Activated CD4-positive, alpha-beta memory T cell treated with anti-CD3 and anti-CD28 coated beads, Interleukin-2, amount 10 ng/mL, durations not matched to agents 7 days and 5 days (primary cell): ENCODE measurements around the gene PLA2G4E. TPM values are rescaled to one million over a fixed set of nuclear protein-coding genes. Genes with fewer than 3 reads are reported as not detected.
A peak's percentile ranks its signal among the peaks of the same experiment; 100 is the strongest.

Source experiments
- CTCF ChIA-PET: fragments of 350-600 bp; sonication (Branson Sonifier 250); formaldehyde crosslinking; loops from one replicate; lab custom pipeline; 2021; ENCODE audit warnings: antibody characterized with exemption, inconsistent platforms; lab: Charles Lee
- POLR2A ChIA-PET: fragments of 350-600 bp; sonication (Branson Sonifier 250); formaldehyde crosslinking; loops from one replicate; lab custom pipeline; 2021; ENCODE audit warnings: antibody characterized with exemption; lab: Charles Lee
- DNase-seq: peaks from one replicate; pipeline ENCODE4 v3.0.0-alpha.2; 2020
- H3K27ac Mint-ChIP-seq: one replicate; pipeline ENCODE4 v1.8.0; 2021; ENCODE audit warnings: mild to moderate bottlenecking, mixed read lengths
- H3K27me3 Mint-ChIP-seq: one replicate; pipeline ENCODE4 v1.8.0; 2021; ENCODE audit warnings: mixed read lengths
- H3K36me3 Mint-ChIP-seq: one replicate; pipeline ENCODE4 v1.8.0; 2021; ENCODE audit warnings: low read depth, mixed read lengths
- H3K4me1 Mint-ChIP-seq: one replicate; pipeline ENCODE4 v1.8.0; 2021; ENCODE audit warnings: mixed read lengths
- H3K4me3 Mint-ChIP-seq: one replicate; pipeline ENCODE4 v1.8.0; 2021; ENCODE audit warnings: mild to moderate bottlenecking, mixed read lengths
- H3K9me3 Mint-ChIP-seq: one replicate; pipeline ENCODE4 v1.8.0; 2021; ENCODE audit warnings: mixed read lengths
- total RNA-seq, 2 experiments: library from RNA; stranded (reverse); gene quantifications; one replicate each; pipeline ENCODE4 v1.2.3, GENCODE V29; 2021

PLA2G4E gene
- total RNA-seq, 2 experiments from 2014 or later, result not detected

DNA sequence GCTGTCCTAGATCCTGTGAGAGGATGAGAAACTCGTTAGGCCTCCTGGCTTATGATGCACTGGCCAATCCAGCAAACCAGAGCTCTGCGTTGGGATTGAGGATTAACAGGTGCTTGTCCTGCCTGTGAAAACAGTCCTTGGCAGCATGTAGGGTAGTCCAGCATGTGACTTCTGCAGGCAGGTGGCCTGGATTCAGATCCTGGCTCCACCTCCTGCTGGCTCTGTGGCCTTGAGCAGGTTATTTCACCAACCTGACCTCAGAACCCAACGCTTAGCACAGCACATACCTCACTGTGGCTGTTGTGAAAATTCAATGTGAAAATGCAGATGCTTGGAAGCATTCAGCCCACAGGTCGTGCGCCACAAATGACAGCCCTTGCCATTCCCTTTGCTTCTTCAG lies 40.0 kb upstream of the PLA2G4E start:
- Mint-ChIP-seq H3K27ac (no peak overlapping the region), H3K9me3 (no peaks in the 10 kb centered on the region), H3K36me3 (no peaks in the 10 kb centered on the region), H3K4me1 (peaks cover 24% of the 10 kb centered on the region), H3K4me3 (no peak overlapping the region), H3K27me3 (peaks cover 40% of the 10 kb centered on the region)
- ChIA-PET CTCF (interaction anchor here (1.0 to 2.4 kb wide), 7 partner anchors 24 to 156 kb away, joined by 3 to 13 read pairs (median 3); no protein-coding TSS in a partner anchor), POLR2A (interaction anchor here (1.0 kb wide), 1 partner anchor 287 kb away, joined by 3 read pairs; the partner anchor contains the start of gene MAPKBP1)
- no peak for DNase-seq

DNA sequence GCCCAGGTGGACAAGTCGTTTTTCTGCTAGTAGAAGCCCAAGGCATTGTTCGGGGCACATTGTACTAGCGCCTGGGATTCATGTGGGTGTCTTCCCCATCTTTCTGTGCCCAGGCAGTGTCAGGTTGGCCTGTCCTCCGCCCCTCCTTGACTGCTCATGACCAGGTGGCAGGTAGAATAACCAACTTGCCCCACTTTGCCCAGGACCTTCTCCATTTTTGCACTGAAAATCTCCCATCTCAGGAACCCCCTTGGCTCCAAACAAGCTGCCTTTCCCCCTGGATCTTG lies 39.6 kb upstream of the PLA2G4E start:
- POLR2A ChIA-PET, result interaction anchor here (1.0 kb wide), 1 partner anchor 286 kb away, joined by 3 read pairs; the partner anchor contains the start of gene MAPKBP1
- peaks cover 39% of the 10 kb centered on the region for H3K27me3 Mint-ChIP-seq
- no peaks in the 10 kb centered on the region for H3K36me3 Mint-ChIP-seq
- no peaks in the 10 kb centered on the region for H3K9me3 Mint-ChIP-seq
- DNase-seq, result no peak
- H3K27ac Mint-ChIP-seq, result no peak overlapping the region
- no peak overlapping the region for H3K4me3 Mint-ChIP-seq
- CTCF ChIA-PET, result interaction anchor here (1.0 to 2.4 kb wide), 7 partner anchors 24 to 155 kb away, joined by 3 to 13 read pairs (median 3); no protein-coding TSS in a partner anchor
- peaks cover 24% of the 10 kb centered on the region for H3K4me1 Mint-ChIP-seq

DNA sequence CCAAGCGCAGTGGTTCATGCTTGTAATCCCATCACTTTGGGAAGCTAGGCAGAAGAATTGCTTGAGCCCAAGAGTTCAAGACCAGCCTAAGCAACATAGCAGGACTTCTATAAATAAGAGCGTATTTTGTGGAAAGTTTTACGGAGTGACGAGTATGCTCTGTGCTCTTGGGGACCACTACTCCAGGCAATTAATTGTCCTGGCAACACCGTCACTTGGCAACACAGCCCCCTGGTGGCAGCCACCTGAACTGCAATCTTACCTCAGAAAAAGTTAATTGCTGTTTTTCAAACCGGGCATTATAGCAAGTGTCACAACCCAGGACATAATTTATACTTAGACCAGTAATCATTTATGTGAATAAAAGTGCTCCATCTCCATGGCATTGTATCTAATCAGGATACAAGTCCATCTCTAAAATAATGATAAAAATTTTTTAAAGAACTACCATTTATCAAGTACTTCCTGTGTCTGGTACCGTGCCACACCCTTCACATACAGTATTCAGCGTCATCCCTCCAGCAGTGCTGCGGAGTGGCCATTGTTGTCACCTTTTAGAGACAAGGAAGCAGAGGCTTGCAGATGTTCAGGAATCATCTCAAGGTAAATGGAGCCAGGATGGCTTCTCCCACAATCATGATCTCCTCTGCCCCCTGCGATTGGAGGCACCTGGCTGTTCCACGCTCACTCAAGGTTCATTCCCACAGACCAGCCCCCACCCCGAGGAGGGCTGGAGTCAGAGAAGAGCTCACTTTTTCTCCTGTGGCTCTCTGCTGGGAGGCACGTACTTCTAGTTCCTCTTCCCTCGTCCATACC lies 39.0 kb upstream of the PLA2G4E start:
- H3K27me3 Mint-ChIP-seq, result peaks cover 40% of the 10 kb centered on the region
- H3K27ac Mint-ChIP-seq, result no peak overlapping the region
- POLR2A ChIA-PET, result interaction anchor here (1.0 to 1.2 kb wide), 2 partner anchors 70 to 286 kb away, joined by 3 to 4 read pairs; partner anchors contain the start of gene MAPKBP1
- no peaks in the 10 kb centered on the region for H3K36me3 Mint-ChIP-seq
- peaks cover 24% of the 10 kb centered on the region for H3K4me1 Mint-ChIP-seq
- peak; percentile 74 for DNase-seq
- H3K9me3 Mint-ChIP-seq, result no peaks in the 10 kb centered on the region
- CTCF ChIA-PET, result interaction anchor here (0.6 to 2.4 kb wide), 10 partner anchors 13 to 286 kb away, joined by 3 to 13 read pairs (median 4); partner anchors contain the start of gene MAPKBP1
- no peak overlapping the region for H3K4me3 Mint-ChIP-seq

DNA sequence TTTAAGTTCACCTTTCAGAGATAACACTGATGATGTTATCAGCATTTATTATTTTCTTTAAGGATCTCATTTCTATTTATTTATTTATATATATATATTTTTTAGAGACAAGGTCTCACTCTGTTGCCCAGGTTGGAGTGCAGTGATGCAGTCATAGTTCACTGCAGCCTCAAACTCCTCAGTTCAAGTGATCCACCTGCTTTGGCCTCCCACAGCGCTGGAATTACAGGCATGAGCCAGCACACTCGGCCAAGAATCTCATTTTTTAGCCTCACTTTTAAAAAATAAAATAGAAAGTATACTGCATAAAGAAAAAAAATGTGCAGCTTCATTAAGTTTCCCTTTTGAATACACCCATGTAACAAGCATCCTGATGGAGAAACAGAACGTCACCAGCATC lies 37.9 kb upstream of the PLA2G4E start:
- no peak overlapping the region for H3K27ac Mint-ChIP-seq
- no peak for DNase-seq

DNA sequence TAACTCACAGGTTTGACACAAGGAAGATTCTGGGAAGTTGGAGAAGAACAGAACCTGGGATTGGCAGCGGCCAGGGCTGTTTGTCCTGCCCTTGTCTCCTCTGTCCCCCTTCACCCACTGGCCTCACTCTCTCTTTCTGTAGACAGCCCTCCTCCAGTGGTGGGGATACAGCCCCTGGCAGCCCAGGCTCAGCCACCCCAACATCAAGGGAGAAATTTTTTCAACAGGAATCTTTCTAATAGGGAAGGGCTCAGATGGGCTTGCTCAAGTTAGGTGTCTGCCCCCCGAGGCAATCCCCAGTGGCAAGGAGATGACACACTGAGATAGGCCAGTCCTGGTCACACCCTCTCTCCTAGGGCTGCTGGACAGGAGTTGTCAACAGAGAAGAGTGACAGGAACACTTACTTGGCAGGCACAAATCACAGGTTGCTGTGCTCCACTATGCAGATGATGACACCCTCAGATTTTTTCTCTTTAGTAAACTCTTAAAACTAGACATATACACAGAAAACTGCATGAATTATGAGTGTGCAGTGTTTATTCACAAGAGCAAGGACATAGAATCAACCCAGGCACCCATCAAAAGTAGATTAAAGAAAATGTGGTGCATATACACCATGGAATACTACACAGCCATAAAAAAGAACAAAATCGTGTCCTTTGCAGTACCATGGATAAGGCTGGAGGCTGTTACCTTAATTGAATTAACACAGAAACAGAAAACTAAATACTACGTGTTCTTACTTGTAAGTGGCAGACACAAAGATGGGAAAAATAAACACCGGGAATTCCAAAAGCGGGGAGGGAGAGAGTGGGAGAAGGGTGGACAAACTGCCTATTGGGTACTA lies 37.2 kb upstream of the PLA2G4E start:
- H3K27ac Mint-ChIP-seq, result no peak overlapping the region
- H3K36me3 Mint-ChIP-seq, result no peaks in the 10 kb centered on the region
- no peaks in the 10 kb centered on the region for H3K9me3 Mint-ChIP-seq
- ChIA-PET CTCF (interaction anchor here (1.0 to 3.6 kb wide), 6 partner anchors 9 to 284 kb away, joined by 3 to 32 read pairs (median 4); partner anchors contain the start of gene MAPKBP1), POLR2A (no interaction called here)
- DNase-seq, result no peak
- H3K4me3 Mint-ChIP-seq, result no peak overlapping the region
- H3K4me1 Mint-ChIP-seq, result peaks cover 24% of the 10 kb centered on the region
- peaks cover 44% of the 10 kb centered on the region for H3K27me3 Mint-ChIP-seq

More for the DNA sequence above, 37.9 kb upstream of the PLA2G4E start:
- H3K4me3 Mint-ChIP-seq, result no peak overlapping the region
- peaks cover 24% of the 10 kb centered on the region for H3K4me1 Mint-ChIP-seq
- no peaks in the 10 kb centered on the region for H3K36me3 Mint-ChIP-seq
- ChIA-PET POLR2A (interaction anchor here (1.2 kb wide), 1 partner anchor 69 kb away, joined by 4 read pairs; no protein-coding TSS in a partner anchor), CTCF (interaction anchor here (0.9 to 1.1 kb wide), 2 partner anchors 20 to 285 kb away, joined by 3 to 4 read pairs; partner anchors contain the start of gene MAPKBP1)
- H3K27me3 Mint-ChIP-seq, result peaks cover 39% of the 10 kb centered on the region
- no peaks in the 10 kb centered on the region for H3K9me3 Mint-ChIP-seq

DNA sequence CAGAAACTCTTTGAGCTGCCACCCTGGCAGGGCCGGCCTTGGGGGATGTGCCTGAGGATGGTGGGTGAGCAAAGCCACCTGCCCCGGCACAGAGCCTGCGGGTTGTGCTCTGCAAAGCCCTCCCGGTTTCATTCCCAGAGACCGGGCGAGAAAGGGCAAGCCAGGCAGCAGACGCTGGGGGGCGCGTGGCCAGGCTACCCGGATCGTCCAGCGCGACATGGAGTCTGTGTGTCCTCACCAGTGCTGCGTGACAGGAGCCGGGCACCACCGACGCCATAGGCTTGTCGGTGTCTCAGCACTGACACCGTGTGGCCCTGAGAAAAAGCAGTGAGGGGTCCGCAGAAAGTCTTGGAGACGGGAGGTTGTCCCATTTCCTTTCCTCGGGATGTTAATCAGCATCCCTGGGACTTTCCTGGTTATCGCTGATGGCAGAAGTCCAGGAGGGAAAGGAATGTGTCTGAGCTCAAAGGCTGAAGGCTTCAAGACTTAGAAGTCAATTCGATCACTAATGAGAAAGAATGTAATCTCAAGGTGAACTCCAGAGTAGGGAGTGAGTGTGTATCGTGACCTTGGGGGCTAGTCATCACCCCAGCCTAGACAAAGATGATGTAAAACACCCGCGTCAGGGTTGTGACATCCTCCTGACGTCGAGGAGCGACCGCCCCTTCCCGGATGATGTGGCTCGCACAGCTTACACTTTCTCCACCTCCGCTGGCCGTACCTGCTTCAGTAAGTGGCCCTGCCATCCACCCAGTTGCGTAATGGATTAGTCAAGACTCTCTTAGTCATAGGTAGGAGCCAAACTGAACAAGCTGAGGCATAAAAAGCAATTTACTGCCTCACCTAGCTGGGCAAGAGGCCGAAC lies 36.3 kb upstream of the PLA2G4E start:
- no peaks in the 10 kb centered on the region for H3K36me3 Mint-ChIP-seq
- peak overlapping the region; percentile 48 for H3K4me3 Mint-ChIP-seq
- peaks cover 45% of the 10 kb centered on the region for H3K27me3 Mint-ChIP-seq
- CTCF ChIA-PET, result interaction anchor here (0.8 to 3.6 kb wide), 11 partner anchors 10 to 283 kb away, joined by 3 to 32 read pairs (median 3); partner anchors contain the start of gene MAPKBP1
- H3K4me1 Mint-ChIP-seq, result peaks cover 24% of the 10 kb centered on the region
- no peaks in the 10 kb centered on the region for H3K9me3 Mint-ChIP-seq
- POLR2A ChIA-PET, result no interaction called here
- peak; percentile 65 for DNase-seq
- H3K27ac Mint-ChIP-seq, result no peak overlapping the region

DNA sequence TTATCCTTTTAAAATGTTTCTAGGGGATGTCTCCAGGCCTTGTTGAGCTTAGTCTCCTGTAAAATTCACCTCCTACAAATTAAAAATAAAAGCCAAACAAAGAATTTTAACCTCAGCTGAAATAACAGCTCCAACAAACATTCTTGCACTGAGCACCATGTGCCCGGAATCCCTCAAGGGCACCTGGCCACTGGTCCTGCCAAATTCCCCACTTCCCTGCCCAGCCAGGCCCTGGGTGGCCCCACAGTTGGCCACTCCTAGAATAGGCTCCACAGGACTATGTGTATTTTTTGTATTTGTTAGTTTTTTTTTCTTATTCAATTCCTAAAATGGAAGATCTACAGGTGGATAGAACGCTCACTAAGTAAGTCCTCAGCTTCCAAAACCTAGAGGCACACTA lies 33.1 kb upstream of the PLA2G4E start:
- ChIA-PET CTCF (interaction anchor here (0.7 to 1.1 kb wide), 3 partner anchors 8 to 496 kb away, joined by 3 to 5 read pairs (median 3); no protein-coding TSS in a partner anchor), POLR2A (no interaction called here)
- DNase-seq, result no peak
- Mint-ChIP-seq H3K4me3 (no peak overlapping the region), H3K27me3 (peaks cover 48% of the 10 kb centered on the region), H3K4me1 (peaks cover 14% of the 10 kb centered on the region), H3K27ac (no peak overlapping the region), H3K9me3 (no peaks in the 10 kb centered on the region), H3K36me3 (no peaks in the 10 kb centered on the region)

DNA sequence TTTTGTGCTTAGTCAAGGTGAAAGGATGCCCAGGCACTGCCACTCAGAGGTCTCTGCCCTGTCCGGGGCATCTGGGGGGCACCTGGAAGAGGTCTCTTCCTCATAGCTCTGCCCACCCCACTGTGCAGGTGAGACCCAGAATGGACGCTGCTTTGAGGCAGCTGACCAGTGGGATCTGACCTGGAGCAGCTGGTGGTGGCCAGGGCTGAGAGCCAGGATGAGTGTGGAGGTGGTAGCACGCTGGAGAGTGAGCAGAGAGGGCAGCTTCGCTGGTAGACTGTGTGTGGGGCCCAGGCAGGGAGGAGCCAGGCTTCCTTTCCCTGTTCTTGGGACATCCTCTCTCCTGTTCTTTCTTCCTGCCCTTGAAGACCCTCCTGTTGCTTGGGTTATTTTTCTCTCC lies 32.2 kb upstream of the PLA2G4E start:
- Mint-ChIP-seq H3K27ac (no peak overlapping the region), H3K4me1 (peaks cover 14% of the 10 kb centered on the region), H3K9me3 (no peaks in the 10 kb centered on the region), H3K4me3 (no peak overlapping the region), H3K27me3 (peaks cover 43% of the 10 kb centered on the region), H3K36me3 (no peaks in the 10 kb centered on the region)
- ChIA-PET CTCF (interaction anchor here (1.1 to 2.8 kb wide), 3 partner anchors 9 to 63 kb away, joined by 3 to 10 read pairs (median 6); no protein-coding TSS in a partner anchor), POLR2A (no interaction called here)
- no peak for DNase-seq

DNA sequence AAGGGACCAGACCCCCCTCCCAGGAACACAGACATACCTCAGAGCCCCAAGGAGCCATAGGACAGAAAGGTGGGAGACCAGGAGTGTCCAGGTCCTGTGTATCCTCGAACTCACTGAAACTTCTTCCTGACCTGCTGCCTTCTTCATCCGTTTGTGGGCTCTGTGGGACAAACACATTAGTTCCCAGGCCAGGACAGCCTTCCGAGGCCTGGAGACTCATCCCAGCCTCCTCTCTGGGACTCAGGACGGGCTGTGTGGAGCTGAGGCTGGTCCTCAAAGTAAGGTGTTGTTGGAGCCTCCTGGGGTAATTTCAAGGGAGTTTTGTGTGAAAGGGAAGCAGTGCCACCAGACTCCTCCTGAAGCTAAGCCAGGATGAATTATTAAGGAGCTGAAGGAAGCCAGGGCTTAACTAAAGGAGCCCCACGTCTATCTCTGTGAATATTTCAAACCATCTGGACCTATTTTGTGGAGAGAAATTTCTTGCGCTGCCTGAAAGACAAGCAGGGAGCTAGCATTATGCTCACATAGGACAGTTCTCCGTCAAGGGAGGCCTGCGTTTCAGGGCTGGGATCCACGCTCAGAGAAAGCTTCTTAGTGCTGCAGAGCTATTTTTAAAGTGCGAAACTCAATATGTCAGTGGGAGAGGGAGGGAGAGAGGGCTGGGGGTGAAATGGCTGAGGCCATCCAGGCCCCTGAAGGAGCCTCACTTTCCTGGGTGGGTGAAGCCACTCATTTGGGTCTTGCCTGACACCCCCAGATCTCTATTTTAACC lies 29.8 kb upstream of the PLA2G4E start:
- Mint-ChIP-seq H3K36me3 (no peaks in the 10 kb centered on the region), H3K4me1 (peaks cover 4% of the 10 kb centered on the region), H3K9me3 (no peaks in the 10 kb centered on the region), H3K27ac (no peak overlapping the region), H3K4me3 (no peak overlapping the region), H3K27me3 (peaks cover 25% of the 10 kb centered on the region)
- CTCF ChIA-PET, result interaction anchor here (1.4 to 2.8 kb wide), 2 partner anchors 33 to 60 kb away, joined by 3 to 10 read pairs; no protein-coding TSS in a partner anchor
- POLR2A ChIA-PET, result no interaction called here
- DNase-seq, result no peak

DNA sequence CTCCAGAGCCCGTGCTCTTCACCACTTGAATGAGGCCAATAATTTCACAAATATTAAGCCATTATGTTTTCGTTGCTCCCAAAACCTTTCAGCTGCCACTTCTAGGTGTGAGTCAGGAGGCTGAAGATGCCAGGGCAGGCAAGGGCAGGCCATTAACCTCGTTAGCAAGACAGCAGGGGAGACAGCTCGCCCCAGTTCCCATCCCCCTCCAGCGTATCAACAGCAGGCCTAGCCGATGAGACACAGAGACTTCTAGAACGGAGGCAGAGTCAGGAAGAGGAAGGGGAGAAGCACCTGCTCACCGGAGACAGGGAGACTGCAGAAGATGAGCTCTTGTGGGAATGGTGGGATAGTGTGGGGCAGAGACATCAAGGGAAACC lies 28.0 kb upstream of the PLA2G4E start:
- Mint-ChIP-seq H3K36me3 (no peaks in the 10 kb centered on the region), H3K27ac (no peak overlapping the region), H3K27me3 (peaks cover 21% of the 10 kb centered on the region), H3K4me1 (peaks cover 20% of the 10 kb centered on the region), H3K4me3 (no peak overlapping the region), H3K9me3 (no peaks in the 10 kb centered on the region)
- ChIA-PET CTCF (interaction anchor here (1.6 kb wide), 1 partner anchor 59 kb away, joined by 3 read pairs; no protein-coding TSS in a partner anchor), POLR2A (no interaction called here)
- no peak for DNase-seq

DNA sequence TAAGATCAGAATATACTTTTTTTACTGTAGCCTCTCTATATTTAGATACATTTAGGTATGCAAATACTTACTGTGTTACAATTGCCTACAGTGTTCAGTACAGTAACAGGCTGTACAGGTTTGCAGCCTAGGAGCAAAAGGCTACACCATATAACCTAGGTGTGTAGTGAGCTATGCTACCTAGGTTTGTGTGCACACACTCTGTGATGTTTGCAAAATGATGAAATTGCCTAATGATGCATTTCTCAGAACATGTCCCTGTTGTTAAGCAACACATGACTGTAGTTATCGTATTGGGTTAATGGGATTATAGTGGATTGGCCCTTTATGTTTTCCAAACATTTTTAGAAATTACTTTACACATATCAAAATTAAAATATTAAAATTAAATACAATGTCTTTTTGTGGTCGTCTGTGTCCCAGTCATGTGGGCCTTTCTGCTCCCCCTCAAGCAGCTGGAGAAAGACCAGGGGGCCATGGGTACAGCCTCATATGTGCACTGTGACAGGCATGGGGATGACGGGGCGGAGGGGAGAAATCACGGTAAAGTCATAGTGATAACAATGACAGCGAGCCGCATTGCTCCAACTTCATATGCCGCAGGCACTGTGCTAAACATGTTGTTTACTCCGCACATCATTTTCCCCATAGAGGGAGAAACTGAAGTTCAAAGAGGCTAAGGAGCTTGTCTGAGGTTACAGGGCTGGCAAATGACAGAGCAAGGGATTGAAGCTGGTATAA lies 27.4 kb upstream of the PLA2G4E start:
- ChIA-PET POLR2A (no interaction called here), CTCF (interaction anchor here (1.5 to 1.6 kb wide), 2 partner anchors 58 to 274 kb away, joined by 3 read pairs; partner anchors contain the start of gene MAPKBP1)
- H3K4me3 Mint-ChIP-seq, result no peak overlapping the region
- DNase-seq, result no peak
- peaks cover 17% of the 10 kb centered on the region for H3K27me3 Mint-ChIP-seq
- peaks cover 20% of the 10 kb centered on the region for H3K4me1 Mint-ChIP-seq
- no peaks in the 10 kb centered on the region for H3K36me3 Mint-ChIP-seq
- no peaks in the 10 kb centered on the region for H3K9me3 Mint-ChIP-seq
- H3K27ac Mint-ChIP-seq, result no peak overlapping the region
